Fibroblast of skin of right quadriceps (primary cell): ENCODE data around the gene CNGA3.
"Not testable (repeated sequence)": the region's sequence is repeated elsewhere in the genome, so short reads cannot be mapped to it uniquely, and the experiment has no call there.

Source experiments
- DNase-seq: peaks from one replicate; pipeline ENCODE4 v3.0.0-alpha.2; 2013

CNGA3 gene

DNA sequence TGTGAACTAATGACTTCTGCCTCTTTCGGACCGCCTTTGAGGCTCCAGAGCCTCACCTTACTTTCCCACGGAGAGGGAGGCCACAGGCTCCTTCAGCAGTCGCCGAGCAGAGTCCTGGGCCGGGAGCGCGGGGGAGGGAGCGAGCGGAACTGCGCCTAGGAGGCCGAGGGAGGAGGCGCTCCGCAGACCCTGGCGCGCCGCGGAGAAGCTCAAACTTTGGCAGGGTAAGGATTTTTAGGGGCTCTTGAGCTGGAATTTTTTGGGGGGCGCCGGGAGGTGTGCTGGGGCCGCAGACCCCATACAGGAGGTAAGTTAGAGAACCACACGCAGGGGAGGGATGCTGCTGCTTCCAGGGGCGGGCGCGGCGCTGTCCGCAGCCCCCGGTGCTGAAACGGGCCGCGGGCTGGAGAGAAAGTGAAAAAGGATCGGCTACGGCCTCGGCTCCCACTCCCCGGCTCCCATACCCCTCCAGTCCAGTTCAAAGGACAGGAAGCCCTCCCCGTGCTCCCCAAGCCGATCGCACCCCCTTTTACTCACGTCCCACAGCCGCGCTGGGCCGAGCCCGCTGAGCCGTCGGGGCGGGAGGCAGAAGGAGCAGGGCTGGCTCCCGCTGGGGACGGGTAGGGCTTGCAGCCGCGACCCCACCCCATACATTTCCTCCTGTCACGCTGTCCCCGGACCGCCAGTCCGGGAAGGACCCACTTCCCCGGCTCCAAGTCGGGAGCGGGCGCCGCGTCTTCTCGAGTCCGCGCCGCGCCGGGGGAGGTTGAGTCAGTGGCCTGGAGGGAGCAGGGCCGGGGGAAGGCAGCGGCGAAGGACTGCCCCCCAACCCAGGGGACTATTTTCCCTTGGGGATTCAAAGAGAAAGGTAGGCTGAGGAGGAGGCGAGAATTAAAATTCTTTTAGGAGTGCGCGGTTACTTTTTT lies at the start of gene CNGA3:
TSS of gene CNGA3 (plus strand) at position 146 of the 926 bp plus-strand sequence. CDS start 23,520 bp downstream, outside the sequence.
- peak; percentile 24 for DNase-seq

- DNase-seq: no peak
These were observed 48.2 kb upstream of the CNGA3 start for GRCh38 chr2:98297817-98298682.

GRCh38 chr2:98298683-98299164 lies 47.5 kb upstream of the CNGA3 start:
- no peak for DNase-seq

- no peak for DNase-seq
These were observed 46.9 kb upstream of the CNGA3 start for GRCh38 chr2:98299211-98299905.

DNA sequence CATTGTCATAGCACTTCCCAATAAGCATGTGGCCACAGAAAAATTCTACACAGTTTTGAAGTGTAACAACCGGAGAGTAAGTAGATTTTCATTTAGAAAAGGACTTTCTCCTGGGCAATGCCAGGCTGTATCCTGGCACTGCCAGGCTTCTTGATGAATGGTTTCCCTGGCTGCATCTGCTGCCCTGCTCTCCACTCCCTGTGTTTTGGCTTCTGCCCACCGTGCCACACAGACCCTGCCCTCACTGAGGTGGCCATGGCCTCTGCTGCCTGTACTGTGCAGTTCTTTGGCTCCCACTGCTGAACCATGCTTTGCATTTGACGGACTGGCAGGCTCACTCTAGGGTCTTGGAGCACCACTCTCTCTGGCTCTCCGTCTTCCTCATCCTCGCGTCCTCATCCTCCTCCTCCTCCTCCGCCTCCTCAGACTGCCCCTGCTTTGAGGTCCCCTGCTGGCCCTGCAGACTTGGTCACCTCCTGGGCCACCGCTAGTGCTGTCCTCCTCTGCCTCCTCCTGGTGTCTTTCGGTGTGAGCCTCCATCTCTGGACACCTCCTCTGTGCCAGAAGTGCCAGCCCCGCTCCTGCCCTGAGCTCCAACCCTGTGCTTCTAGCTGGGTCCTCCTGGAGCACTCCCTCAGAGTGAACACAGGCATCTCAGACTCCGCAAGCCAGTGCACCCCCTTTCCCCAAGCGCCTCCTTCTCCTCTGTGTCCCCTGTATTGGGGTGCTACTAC lies 45.9 kb upstream of the CNGA3 start:
- no peak for DNase-seq

GRCh38 chr2:98301469-98301868 lies 44.8 kb upstream of the CNGA3 start:
- no peak for DNase-seq

DNA sequence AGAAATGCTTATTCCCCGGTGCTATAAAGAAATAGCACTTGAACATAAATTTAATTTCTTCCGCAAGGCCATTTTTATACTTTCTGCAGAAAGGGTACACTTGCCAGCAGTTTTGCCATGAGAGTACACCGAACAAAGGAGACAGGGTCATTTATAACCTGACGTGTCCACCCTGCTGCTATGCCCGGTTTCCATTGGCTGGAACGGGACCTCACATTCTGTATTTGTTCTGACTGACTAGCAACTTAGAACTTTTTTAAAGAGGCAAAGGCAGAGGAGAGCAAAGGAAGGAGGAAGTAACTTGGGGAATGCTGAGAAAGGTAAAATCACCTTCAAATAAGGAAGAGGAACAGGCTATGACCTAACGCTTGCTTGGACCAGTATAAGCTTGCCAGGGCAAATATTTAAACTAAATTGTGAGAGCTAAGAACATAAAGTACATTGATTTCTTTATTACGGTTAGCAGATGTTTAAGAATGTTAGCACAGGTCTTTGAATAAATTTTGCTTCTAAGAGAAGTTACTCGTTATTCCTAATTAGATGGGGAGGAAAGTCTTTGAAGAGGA lies 39.0 kb upstream of the CNGA3 start:
- DNase-seq: not testable (repeated sequence)

- DNase-seq: peak; percentile 31
These were observed 38.2 kb upstream of the CNGA3 start for GRCh38 chr2:98308068-98308467.

DNA sequence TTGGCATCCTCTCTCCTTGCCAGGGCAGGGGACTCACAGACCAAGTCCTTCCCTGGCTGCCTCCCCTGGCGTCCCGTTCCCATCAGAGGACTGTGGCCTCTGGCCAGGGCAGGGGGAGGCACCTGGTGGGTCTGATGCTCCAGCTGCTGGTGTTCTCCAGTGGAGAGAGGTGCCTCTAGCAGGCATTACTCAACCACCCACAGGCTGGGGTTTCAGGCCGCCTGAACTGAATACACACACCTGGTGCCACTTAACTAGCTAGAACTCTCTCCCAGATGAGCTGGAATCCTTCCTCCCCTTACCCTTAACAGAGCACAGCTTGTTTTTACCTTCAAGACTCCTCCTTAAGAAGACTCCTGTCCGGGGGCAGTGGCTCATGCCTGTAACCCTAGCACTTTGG lies 37.7 kb upstream of the CNGA3 start:
- no peak for DNase-seq

GRCh38 chr2:98309580-98309979 lies 36.7 kb upstream of the CNGA3 start:
- no peak for DNase-seq

DNA sequence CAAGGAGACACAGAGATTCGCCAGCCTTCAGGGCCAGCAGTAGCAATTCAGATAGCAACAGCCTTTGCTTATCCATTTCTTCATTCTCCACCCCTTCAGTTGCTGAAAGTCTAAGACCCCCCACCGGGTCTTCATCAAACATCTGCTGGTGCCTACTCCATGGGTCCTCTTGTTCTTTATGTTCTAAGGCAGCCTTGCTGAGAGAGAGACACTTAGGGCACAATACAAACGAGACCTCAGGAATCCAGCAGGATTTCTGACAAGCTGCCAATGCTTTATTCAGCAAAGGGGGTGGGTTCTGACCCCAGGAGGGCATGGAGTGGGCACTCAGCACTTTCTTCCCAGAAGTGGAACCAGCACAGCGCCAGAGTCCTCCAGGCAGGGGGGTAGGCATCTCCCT lies 36.2 kb upstream of the CNGA3 start:
- DNase-seq: no peak

- DNase-seq: no peak
These were observed 35.2 kb upstream of the CNGA3 start for GRCh38 chr2:98311090-98311489.

DNA sequence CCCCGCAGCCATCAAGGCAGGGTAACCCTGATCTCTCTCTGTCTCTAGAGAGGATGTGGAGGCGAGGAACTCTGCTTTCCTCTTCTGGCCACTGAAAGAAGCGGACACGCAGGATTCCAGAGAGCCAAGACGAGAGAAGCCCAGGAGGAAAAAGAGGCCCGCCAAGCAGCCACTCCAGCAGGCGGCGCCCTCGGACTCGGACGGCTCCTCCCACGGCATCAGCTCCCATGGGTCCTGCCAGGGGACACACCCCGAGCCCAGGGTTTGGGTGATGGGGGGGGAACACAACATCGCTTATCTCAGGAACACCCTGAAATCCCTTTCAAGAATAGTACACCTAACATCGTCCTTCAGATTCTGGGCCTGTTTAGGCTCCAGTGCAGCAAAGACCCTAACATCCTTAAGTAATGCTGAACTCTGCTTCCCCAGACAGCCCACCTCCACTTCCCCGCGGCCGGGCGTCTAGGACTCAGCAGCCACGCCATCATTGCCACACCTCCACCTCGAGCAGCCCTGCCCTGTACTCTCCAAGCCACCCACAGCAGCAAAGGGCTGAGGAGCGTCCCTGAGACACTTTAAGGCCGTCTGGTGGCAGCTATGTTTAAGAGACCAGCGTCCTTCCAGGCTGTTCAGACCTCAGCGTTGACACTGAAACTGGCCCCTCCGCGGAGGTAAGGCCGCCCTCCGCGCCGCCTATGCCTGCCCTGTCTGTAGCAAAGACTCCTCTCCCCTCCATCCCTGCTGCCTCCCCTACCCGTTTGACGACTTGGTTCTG lies 34.3 kb upstream of the CNGA3 start:
- DNase-seq: no peak

- no peak for DNase-seq
These were observed 32.6 kb upstream of the CNGA3 start for GRCh38 chr2:98313492-98314250.

DNA sequence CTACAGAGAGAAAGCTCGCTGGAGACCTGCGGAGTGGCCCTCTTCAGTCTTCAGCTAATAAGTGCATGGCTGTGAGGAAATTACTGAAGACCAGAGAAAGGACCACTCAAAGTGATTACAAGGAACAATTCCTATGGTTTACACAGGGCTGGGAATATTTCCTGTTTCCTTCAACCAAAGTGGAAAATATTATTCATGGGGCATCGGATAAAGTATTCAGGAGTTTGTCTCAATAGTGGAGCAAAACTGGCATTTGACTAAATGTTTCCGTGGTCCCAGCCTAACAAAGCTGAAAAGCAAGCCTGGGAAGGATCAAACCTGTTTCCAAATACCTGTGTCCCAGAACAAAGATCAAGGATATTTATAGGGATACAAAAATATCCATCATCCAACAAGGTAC lies 32.0 kb upstream of the CNGA3 start:
- DNase-seq: no peak

DNA sequence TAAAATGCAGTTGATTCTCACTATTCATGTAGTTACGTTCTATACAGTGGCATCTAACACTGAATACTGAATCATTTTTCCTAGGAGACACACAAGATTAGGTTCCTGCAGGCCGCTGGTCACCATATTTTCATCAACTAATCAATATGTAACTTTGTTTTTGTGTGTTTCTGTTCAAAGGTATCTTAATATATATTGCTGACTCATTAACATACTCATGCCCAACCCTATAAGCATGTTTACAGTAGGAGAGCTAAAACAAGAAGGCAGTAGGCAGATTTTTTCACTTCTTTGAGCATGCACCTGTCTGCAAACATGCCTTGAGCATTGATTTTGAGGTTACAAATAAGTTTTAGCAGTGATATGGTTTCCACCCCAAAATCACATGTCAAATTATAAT lies 30.3 kb upstream of the CNGA3 start:
- no peak for DNase-seq

DNA sequence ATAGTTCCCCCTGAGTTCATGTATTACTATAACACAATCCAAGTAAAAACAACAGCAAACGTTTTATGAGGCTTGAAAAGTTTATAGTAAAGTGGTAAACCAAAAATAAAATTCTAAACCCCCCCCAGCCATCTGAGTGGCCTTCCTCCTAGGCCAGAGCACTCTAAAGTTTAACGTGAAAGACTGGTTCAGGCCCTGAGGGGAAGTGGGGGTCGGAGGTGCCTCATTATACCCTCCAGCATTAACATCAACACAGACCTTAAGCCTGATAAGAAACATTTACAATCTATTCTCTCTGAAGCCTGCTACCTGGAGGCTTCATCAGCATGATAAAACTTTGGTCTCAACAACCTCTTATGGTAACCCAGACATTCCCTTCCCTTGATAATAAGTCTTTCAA lies 29.0 kb upstream of the CNGA3 start:
- no peak for DNase-seq

DNA sequence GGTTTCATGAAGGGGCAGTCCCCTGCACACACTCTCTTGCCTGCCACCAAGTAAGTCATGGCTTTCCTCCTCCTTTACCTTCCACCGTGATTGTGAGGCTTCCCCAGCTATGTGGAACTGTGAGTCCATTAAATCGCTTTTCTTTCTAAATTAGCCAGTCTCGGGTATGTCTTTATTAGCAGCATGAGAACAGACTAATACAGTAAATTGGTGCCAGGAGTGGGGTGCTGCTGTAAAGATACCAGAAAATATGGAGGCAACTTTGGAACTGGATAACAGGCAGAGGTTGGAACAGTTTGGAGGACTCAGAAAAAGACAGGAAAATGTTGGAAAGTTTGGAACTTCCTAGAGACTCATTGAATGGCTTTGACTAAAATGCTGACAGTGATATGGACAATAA lies 26.1 kb upstream of the CNGA3 start:
- not testable (repeated sequence) for DNase-seq

DNA sequence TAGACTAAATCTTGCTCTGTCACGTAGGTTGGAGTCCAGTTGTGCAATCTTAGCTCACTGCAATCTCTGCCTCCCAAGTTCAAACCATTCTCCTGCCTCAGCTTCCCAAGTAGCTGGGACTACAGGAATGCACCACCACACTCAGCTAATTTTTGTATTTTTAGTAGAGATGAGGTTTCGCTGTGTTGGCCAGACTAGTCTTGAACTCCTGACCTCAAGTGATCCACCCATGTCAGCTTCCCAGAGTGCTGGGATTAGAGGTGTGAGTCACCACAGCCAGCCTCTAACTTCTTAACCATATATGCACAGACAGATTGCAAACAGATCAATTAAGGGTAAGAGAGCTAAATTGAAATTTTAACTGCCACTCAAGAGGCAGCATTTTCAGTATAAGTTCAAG lies 22.1 kb upstream of the CNGA3 start:
- peak; percentile 34 for DNase-seq

GRCh38 chr2:98327776-98328175 lies 18.5 kb upstream of the CNGA3 start:
- DNase-seq: no peak
